ENCODE results near the gene ATAT1.
A peak's percentile ranks its signal among the peaks of the same experiment; 100 is the strongest.

DNA sequence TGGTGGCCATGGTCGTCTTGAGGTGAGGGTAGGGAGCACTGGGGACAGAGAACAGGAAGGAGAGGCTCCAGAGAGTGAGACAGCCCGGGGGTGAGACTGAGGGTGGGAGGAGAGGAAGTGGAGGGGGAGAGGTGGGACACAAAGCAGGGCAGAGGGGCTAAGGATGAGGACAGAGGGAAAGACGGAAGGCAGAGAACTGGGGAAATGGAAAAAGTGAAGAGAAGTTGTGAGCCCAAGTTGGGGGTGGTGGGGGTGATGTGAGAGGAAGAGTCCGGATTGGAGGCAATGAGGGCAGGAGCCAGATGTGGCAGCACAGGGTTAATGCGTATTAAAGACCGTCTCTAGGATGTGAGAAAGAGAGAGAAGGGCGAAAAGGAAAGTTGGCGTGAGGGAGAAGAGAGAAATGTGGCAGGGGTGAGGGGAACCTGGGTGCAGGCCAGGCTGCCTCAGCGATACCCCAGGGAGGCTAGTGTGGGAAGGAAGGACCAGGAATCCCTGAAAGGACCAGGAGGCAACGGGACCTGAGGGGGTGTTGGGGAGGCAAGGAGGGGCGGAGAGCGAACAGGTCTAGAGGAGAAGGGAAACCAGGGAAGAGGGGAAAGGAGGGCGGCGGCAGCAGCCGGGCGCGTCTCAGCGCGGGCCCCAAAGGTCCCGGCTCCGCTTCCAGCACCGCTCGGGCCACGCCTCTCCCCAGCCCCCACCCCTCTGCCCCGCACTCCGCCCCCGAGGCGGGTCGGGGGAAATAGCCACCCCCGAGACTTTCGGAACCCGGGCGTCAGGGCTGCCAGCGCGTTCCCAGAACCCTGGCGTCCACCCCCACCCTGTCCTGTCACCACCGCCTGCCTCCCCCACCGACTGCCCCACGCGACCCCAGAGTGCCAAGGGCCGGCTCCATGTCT lies 59.6 kb downstream of the ATAT1 start, which contains the start of gene PPP1R18:
- TF ChIP-seq POLR2A (IDR thresholded peaks at IDR 0.05; ENCODE audit: low read depth, low read length) = 0 out of 2 replicates have a peak, but pooled peaks have one; percentile 17
- TF ChIP-seq, protein P1, sequence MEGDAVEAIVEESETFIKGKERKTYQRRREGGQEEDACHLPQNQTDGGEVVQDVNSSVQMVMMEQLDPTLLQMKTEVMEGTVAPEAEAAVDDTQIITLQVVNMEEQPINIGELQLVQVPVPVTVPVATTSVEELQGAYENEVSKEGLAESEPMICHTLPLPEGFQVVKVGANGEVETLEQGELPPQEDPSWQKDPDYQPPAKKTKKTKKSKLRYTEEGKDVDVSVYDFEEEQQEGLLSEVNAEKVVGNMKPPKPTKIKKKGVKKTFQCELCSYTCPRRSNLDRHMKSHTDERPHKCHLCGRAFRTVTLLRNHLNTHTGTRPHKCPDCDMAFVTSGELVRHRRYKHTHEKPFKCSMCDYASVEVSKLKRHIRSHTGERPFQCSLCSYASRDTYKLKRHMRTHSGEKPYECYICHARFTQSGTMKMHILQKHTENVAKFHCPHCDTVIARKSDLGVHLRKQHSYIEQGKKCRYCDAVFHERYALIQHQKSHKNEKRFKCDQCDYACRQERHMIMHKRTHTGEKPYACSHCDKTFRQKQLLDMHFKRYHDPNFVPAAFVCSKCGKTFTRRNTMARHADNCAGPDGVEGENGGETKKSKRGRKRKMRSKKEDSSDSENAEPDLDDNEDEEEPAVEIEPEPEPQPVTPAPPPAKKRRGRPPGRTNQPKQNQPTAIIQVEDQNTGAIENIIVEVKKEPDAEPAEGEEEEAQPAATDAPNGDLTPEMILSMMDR (conservative IDR thresholded peaks at IDR 0.05; ENCODE audit: low read depth, low read length) = no peak
- TF ChIP-seq RAD21 (IDR thresholded peaks at IDR 0.05; ENCODE audit: low read length) = no peak
- no peak for TF ChIP-seq RCOR1 (IDR thresholded peaks at IDR 0.05; ENCODE audit: insufficient replicate concordance, low read length)
